Hepatocyte (in vitro differentiated cells): ENCODE results near the gene SLC38A10. TPM values are rescaled to one million over a fixed set of nuclear protein-coding genes. Genes with fewer than 3 reads are reported as not detected.

Source experiments
- DNase-seq: peaks from one replicate; pipeline ENCODE4 v3.0.0-alpha.2; 2016; ENCODE audit warnings: low spot score
- H2AFZ ChIP-seq: fragments of 200-600 bp; sonication (generic); 2 replicates; pipeline ENCODE4 v1.6.0; 2016; ENCODE audit warnings: antibody characterized with exemption, mild to moderate bottlenecking
- H3K27ac ChIP-seq: fragments of 200-600 bp; sonication (generic); 2 replicates; pipeline ENCODE4 v1.5.1; 2016; ENCODE audit warnings: mild to moderate bottlenecking
- H3K27me3 ChIP-seq: fragments of 200-600 bp; sonication (generic); 2 replicates; pipeline ENCODE4 v1.6.1; 2016
- H3K36me3 ChIP-seq: fragments of 200-600 bp; sonication (generic); replicated peaks from 2 replicates; pipeline ENCODE4 v1.5.1; 2016; ENCODE audit warnings: low read depth; ENCODE audit not compliant: insufficient read depth
- H3K4me1 ChIP-seq: fragments of 200-600 bp; sonication (generic); 2 replicates; pipeline ENCODE4 v1.5.1; 2016; ENCODE audit warnings: mild to moderate bottlenecking, moderate library complexity; ENCODE audit not compliant: insufficient read depth
- H3K4me2 ChIP-seq: fragments of 200-600 bp; sonication (generic); 2 replicates; pipeline ENCODE4 v1.6.0; 2016
- H3K4me3 ChIP-seq: fragments of 200-600 bp; sonication (generic); 2 replicates; pipeline ENCODE4 v1.5.1; 2016; ENCODE audit warnings: mild to moderate bottlenecking
- H3K79me2 ChIP-seq: fragments of 200-600 bp; sonication (generic); 2 replicates; pipeline ENCODE4 v1.6.0; 2017; ENCODE audit warnings: mild to moderate bottlenecking
- H3K9me2 ChIP-seq: fragments of 200-600 bp; sonication (generic); replicated peaks from 2 replicates; pipeline ENCODE4 v1.6.0; 2017; ENCODE audit warnings: mild to moderate bottlenecking; ENCODE audit not compliant: insufficient read depth
- H3K9me3 ChIP-seq: fragments of 200-600 bp; sonication (generic); 2 replicates; pipeline ENCODE4 v1.5.1; 2016; ENCODE audit warnings: low read depth, mild to moderate bottlenecking
- H4K20me1 ChIP-seq: fragments of 200-600 bp; sonication (generic); 2 replicates; pipeline ENCODE4 v1.6.0; 2016; ENCODE audit warnings: mild to moderate bottlenecking; ENCODE audit not compliant: insufficient read depth, poor library complexity, severe bottlenecking
- EZH2 ChIP-seq: fragments of 200-600 bp; sonication (generic); IDR thresholded peaks from 2 replicates; pipeline ENCODE4 v1.6.1; 2016; ENCODE audit warnings: antibody characterized with exemption, mild to moderate bottlenecking, borderline replicate concordance
- EZH2phosphoT487 ChIP-seq: fragments of 200-600 bp; sonication (generic); IDR thresholded peaks from one replicate; pipeline ENCODE4 v1.6.1; 2018; ENCODE audit warnings: antibody characterized with exemption, mild to moderate bottlenecking, low read depth, moderate library complexity; ENCODE audit not compliant: unreplicated experiment, severe bottlenecking
- WGBS: methylation state at CpG from one replicate; pipeline ENCODE4 v1.1.6; 2016; ENCODE audit warnings: low lambda C conversion rate; ENCODE audit errors: missing lambda C conversion rate; 5-methylcytosine and 5-hydroxymethylcytosine counted together
- polyA plus RNA-seq: library from polyadenylated mRNA; unstranded; fragments of >200 nt; fragmentation: Nextera tagmentation; extraction: Ambion mirVana; gene quantifications from 2 replicates; pipeline ENCODE4 v1.2.1, GENCODE V29; 2016
- total RNA-seq: library from RNA; depleted of rRNA; stranded (reverse); fragments of >200 nt; gene quantifications from 2 replicates; pipeline ENCODE4 v1.2.3, GENCODE V29; 2014
- TF ChIP-seq, protein P1 (sequence below): fragments of 200-600 bp; sonication (generic); IDR thresholded peaks from 2 replicates; pipeline ENCODE4 v1.5.1; 2016; ENCODE audit warnings: antibody characterized with exemption, mild to moderate bottlenecking; ENCODE audit not compliant: poor library complexity

The SLC38A10 gene
- total and polyA plus RNA-seq, 2 experiments from 2014 or later, result 91.4 to 124 TPM

- no peak overlapping the region for H3K4me3 ChIP-seq
- no peaks in the 10 kb centered on the region for H3K9me3 ChIP-seq
- no peak overlapping the region for H3K27ac ChIP-seq
- H4K20me1 ChIP-seq, result peaks cover 13% of the 10 kb centered on the region
- no peaks in the 10 kb centered on the region for H3K36me3 ChIP-seq
- H3K27me3 ChIP-seq, result no peaks in the 10 kb centered on the region
- no peak overlapping the region for H3K4me2 ChIP-seq
- DNase-seq, result no peak
- peaks cover 8% of the 10 kb centered on the region for H3K4me1 ChIP-seq
- peaks cover 99% of the 10 kb centered on the region for H3K79me2 ChIP-seq
- 96% methylated on average over 21 of the region's 21 CpGs for WGBS
- TF ChIP-seq, protein P1, sequence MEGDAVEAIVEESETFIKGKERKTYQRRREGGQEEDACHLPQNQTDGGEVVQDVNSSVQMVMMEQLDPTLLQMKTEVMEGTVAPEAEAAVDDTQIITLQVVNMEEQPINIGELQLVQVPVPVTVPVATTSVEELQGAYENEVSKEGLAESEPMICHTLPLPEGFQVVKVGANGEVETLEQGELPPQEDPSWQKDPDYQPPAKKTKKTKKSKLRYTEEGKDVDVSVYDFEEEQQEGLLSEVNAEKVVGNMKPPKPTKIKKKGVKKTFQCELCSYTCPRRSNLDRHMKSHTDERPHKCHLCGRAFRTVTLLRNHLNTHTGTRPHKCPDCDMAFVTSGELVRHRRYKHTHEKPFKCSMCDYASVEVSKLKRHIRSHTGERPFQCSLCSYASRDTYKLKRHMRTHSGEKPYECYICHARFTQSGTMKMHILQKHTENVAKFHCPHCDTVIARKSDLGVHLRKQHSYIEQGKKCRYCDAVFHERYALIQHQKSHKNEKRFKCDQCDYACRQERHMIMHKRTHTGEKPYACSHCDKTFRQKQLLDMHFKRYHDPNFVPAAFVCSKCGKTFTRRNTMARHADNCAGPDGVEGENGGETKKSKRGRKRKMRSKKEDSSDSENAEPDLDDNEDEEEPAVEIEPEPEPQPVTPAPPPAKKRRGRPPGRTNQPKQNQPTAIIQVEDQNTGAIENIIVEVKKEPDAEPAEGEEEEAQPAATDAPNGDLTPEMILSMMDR, result no peak
- no peak for TF ChIP-seq EZH2
- TF ChIP-seq EZH2phosphoT487, result no peak
- no peak overlapping the region for H2AFZ ChIP-seq
- no peaks in the 10 kb centered on the region for H3K9me2 ChIP-seq
These were observed 5.5 kb downstream of the SLC38A10 start for GRCh38 chr17:81289627-81290026.

DNA sequence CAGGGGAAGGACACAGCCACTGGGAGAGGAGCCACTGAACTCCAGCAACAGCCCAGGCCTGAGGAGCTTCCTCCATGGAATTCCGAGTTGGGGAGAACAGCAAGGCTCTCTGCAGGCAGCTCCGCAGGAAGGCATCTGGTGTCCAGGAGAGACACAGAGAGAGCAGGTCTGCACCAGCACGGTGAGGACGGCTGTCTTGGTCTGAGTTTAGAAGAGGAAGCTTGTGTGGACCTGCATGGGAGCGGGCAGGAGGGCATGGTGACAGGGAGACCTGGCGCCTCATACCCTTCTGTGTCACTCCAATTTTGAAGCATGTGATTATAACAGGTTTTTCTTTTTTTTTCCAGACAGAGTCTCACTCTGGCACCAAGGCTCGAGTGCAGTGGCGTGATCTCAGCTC is 6.4 kb downstream of the SLC38A10 start:
- H3K79me2 ChIP-seq, result peaks cover 93% of the 10 kb centered on the region
- H3K4me1 ChIP-seq, result peaks cover under 1% of the 10 kb centered on the region
- no peaks in the 10 kb centered on the region for H3K9me3 ChIP-seq
- no peaks in the 10 kb centered on the region for H3K9me2 ChIP-seq
- H4K20me1 ChIP-seq, result peaks cover 13% of the 10 kb centered on the region
- H3K36me3 ChIP-seq, result no peaks in the 10 kb centered on the region
- H2AFZ ChIP-seq, result no peak overlapping the region
- H3K27ac ChIP-seq, result no peak overlapping the region
- TF ChIP-seq EZH2phosphoT487 (no peak), EZH2 (no peak)
- TF ChIP-seq, protein P1, result no peak
- H3K4me3 ChIP-seq, result no peak overlapping the region
- no peak for DNase-seq
- no peaks in the 10 kb centered on the region for H3K27me3 ChIP-seq
- no peak overlapping the region for H3K4me2 ChIP-seq
- WGBS, result 94% methylated on average over 8 of the region's 8 CpGs

GRCh38 chr17:81287741-81288430 is 7.2 kb downstream of the SLC38A10 start:
- H3K4me2 ChIP-seq, result no peak overlapping the region
- H3K4me1 ChIP-seq, result no peaks in the 10 kb centered on the region
- no peaks in the 10 kb centered on the region for H3K36me3 ChIP-seq
- 94% methylated on average over 16 of the region's 16 CpGs for WGBS
- peaks cover 13% of the 10 kb centered on the region for H4K20me1 ChIP-seq
- H3K4me3 ChIP-seq, result no peak overlapping the region
- DNase-seq, result no peak
- H3K9me3 ChIP-seq, result no peaks in the 10 kb centered on the region
- no peaks in the 10 kb centered on the region for H3K9me2 ChIP-seq
- TF ChIP-seq, protein P1, result no peak
- TF ChIP-seq EZH2phosphoT487 (no peak), EZH2 (no peak)
- H3K79me2 ChIP-seq, result peaks cover 85% of the 10 kb centered on the region
- H3K27ac ChIP-seq, result no peak overlapping the region
- H2AFZ ChIP-seq, result no peak overlapping the region
- H3K27me3 ChIP-seq, result no peaks in the 10 kb centered on the region

DNA sequence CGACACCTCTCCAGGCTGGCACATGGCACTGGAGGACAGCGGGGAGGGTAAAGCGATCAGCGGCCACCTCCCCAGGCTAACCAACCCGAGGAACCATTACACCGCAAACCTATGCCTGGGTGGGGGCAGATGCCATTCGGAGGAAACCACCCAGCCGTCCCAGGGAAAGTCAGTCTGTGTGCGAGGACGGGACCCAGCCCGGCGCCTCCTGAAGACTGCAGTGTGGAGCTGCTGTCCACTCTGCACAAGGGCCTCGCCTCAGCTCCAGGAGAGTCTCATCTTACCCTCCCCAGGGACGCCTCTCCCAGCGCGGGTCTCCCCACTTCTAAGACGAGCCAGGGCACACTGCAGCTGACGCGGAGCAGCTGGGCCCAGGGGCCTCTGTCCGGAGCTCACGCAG is 8.0 kb downstream of the SLC38A10 start:
- H3K79me2 ChIP-seq, result peaks cover 77% of the 10 kb centered on the region
- TF ChIP-seq EZH2, result no peak
- TF ChIP-seq, protein P1, result no peak
- TF ChIP-seq EZH2phosphoT487, result no peak
- H3K36me3 ChIP-seq, result no peaks in the 10 kb centered on the region
- no peak overlapping the region for H3K4me3 ChIP-seq
- 96% methylated on average over 21 of the region's 21 CpGs for WGBS
- no peak overlapping the region for H3K4me2 ChIP-seq
- no peak for DNase-seq
- H3K9me2 ChIP-seq, result no peaks in the 10 kb centered on the region
- H2AFZ ChIP-seq, result no peak overlapping the region
- no peaks in the 10 kb centered on the region for H3K27me3 ChIP-seq
- no peak overlapping the region for H3K27ac ChIP-seq
- H3K4me1 ChIP-seq, result no peaks in the 10 kb centered on the region
- peaks cover 13% of the 10 kb centered on the region for H4K20me1 ChIP-seq
- no peaks in the 10 kb centered on the region for H3K9me3 ChIP-seq
